K562 (cell line): ENCODE data around the gene RALGAPB. TPM values are rescaled to one million over a fixed set of nuclear protein-coding genes. Genes with fewer than 3 reads are reported as not detected.

Experiments used
- CSDE1 ChIP-seq, 2 experiments: fragments of 450-650 bp; IDR thresholded peaks; 2 replicates each; pipeline ENCODE4 v1.6.1; 2016; ENCODE audit warnings: mild to moderate bottlenecking in 1 of 2
- FOXP1 ChIP-seq: sonication (generic); formaldehyde crosslinking; IDR thresholded peaks from 2 replicates; pipeline ENCODE4 v1.8.0; 2022; ENCODE audit warnings: mild to moderate bottlenecking, missing genetic modification reagents
- GATAD2B ChIP-seq: fragments of 450-650 bp; IDR thresholded peaks from 2 replicates; pipeline ENCODE4 v1.6.1; 2017; ENCODE audit warnings: mild to moderate bottlenecking, borderline replicate concordance
- MED1 ChIP-seq: sonication (generic); formaldehyde crosslinking; IDR thresholded peaks from 2 replicates; pipeline ENCODE4 v1.8.1; 2023; ENCODE audit warnings: missing genetic modification reagents, borderline replicate concordance
- MXI1 ChIP-seq: IDR thresholded peaks from 2 replicates; pipeline ENCODE4 v1.6.1; 2011; ENCODE audit warnings: low read depth, mild to moderate bottlenecking, improper control_type of control experiment, low read length
- NCOR1 ChIP-seq: fragments of 450-650 bp; IDR thresholded peaks from 2 replicates; pipeline ENCODE4 v1.6.1; 2016; ENCODE audit warnings: mild to moderate bottlenecking, moderate library complexity
- NFYB ChIP-seq: IDR thresholded peaks from 2 replicates; pipeline ENCODE4 v1.6.1; 2011; ENCODE audit warnings: mild to moderate bottlenecking, moderate library complexity; ENCODE audit not compliant: insufficient read length; ENCODE audit errors: extremely low read depth
- PHF8 ChIP-seq: fragments of 200-600 bp; sonication (generic); IDR thresholded peaks from 2 replicates; pipeline ENCODE4 v1.6.1; 2012; ENCODE audit warnings: mixed run types, mild to moderate bottlenecking, inconsistent platforms, low read length, moderate library complexity, borderline replicate concordance
- POLR2AphosphoS2 ChIP-seq: IDR thresholded peaks from 2 replicates; pipeline ENCODE4 v1.6.1; 2012; ENCODE audit warnings: low read length, improper control_type of control experiment
- RBFOX2 ChIP-seq: fragments of 200-400 bp; formaldehyde crosslinking; IDR thresholded peaks from 2 replicates; pipeline ENCODE4 v1.6.1; 2017; ENCODE audit warnings: low read depth, mild to moderate bottlenecking, low read length, moderate library complexity
- SMARCA5 ChIP-seq: fragments of 450-650 bp; IDR thresholded peaks from 2 replicates; pipeline ENCODE4 v1.6.1; 2016
- SP2 ChIP-seq: IDR thresholded peaks from 2 replicates; pipeline ENCODE4 v1.6.1; 2011; ENCODE audit warnings: mild to moderate bottlenecking, low read depth, low read length, moderate library complexity; ENCODE audit not compliant: poor library complexity, severe bottlenecking; ENCODE audit errors: extremely low read depth
- TRIM24 ChIP-seq, 2 experiments: fragments of 450-650 bp; IDR thresholded peaks; 2 replicates each; pipeline ENCODE4 v1.6.1; 2016
- ZNF324 ChIP-seq: fragments of 250-450 bp; sonication (Bioruptor Pico); IDR thresholded peaks from 2 replicates; pipeline ENCODE4 v1.4.0; 2020; ENCODE audit warnings: mild to moderate bottlenecking
- ZNF778 ChIP-seq: fragments of 450-650 bp; formaldehyde crosslinking; IDR thresholded peaks from 2 replicates; pipeline ENCODE4 v1.4.0; 2020; ENCODE audit warnings: mild to moderate bottlenecking, moderate library complexity
- polyA plus RNA-seq, 8 experiments: library from polyadenylated mRNA; depleted of rRNA in 4 of 8; stranded (reverse) in 5 of 8; unstranded in 3 of 8; fragments of >200 nt; fragmentation: Nextera tagmentation in 2 of 8; fragmentation: Illumina TruSeq in 1 of 8; extraction: Ambion mirVana in 2 of 8; extraction: Trizol in 1 of 8; gene quantifications; 2 replicates each; pipeline versions ENCODE4 v1.2.1 to v1.2.3, GENCODE V29; 2011 to 2014; ENCODE audit warnings: inconsistent platforms in 1 of 8, missing spikeins in 1 of 8
- total RNA-seq, 7 experiments: library from RNA; depleted of rRNA in 6 of 7; stranded (reverse); fragments of >200 nt in 6 of 7; fragmentation: Illumina TruSeq in 2 of 7; extraction: Trizol in 2 of 7; gene quantifications; 2 replicates each; pipeline versions ENCODE4 v1.2.1 to v1.2.3, GENCODE V29; 2011 to 2021; ENCODE audit warnings: low replicate concordance in 1 of 7
- TF ChIP-seq, protein P1 (sequence below): fragments of 250-450 bp; sonication (Bioruptor Pico); IDR thresholded peaks from 2 replicates; pipeline ENCODE4 v1.4.0; 2020; ENCODE audit warnings: mild to moderate bottlenecking, moderate library complexity, borderline replicate concordance
- TF ChIP-seq, protein P2 (sequence below): fragments of 450-650 bp; IDR thresholded peaks from one replicate; pipeline ENCODE4 v1.6.1; 2018; ENCODE audit warnings: mild to moderate bottlenecking, moderate library complexity; ENCODE audit not compliant: partially characterized antibody
- TF ChIP-seq, protein P3 (sequence below): fragments of 450-650 bp; formaldehyde crosslinking; IDR thresholded peaks from 2 replicates; pipeline ENCODE4 v1.4.0; 2022; ENCODE audit warnings: mild to moderate bottlenecking, moderate library complexity
- TF ChIP-seq, protein P4 (sequence below): fragments of 250-450 bp; sonication (Bioruptor Pico); IDR thresholded peaks from 2 replicates; pipeline ENCODE4 v1.9.0; 2021; ENCODE audit warnings: mild to moderate bottlenecking
- TF ChIP-seq, protein P5 (sequence below): sonication (generic); formaldehyde crosslinking; IDR thresholded peaks from 2 replicates; pipeline ENCODE4 v1.8.0; 2022; ENCODE audit warnings: mild to moderate bottlenecking, missing genetic modification reagents, borderline replicate concordance

The RALGAPB gene
- total and polyA plus RNA-seq, 9 of the 15 experiments (the other 6 are each of a cell fraction or from before 2014, with no cell fraction given) = 4.3 to 25.6 (median 13.6) TPM

DNA sequence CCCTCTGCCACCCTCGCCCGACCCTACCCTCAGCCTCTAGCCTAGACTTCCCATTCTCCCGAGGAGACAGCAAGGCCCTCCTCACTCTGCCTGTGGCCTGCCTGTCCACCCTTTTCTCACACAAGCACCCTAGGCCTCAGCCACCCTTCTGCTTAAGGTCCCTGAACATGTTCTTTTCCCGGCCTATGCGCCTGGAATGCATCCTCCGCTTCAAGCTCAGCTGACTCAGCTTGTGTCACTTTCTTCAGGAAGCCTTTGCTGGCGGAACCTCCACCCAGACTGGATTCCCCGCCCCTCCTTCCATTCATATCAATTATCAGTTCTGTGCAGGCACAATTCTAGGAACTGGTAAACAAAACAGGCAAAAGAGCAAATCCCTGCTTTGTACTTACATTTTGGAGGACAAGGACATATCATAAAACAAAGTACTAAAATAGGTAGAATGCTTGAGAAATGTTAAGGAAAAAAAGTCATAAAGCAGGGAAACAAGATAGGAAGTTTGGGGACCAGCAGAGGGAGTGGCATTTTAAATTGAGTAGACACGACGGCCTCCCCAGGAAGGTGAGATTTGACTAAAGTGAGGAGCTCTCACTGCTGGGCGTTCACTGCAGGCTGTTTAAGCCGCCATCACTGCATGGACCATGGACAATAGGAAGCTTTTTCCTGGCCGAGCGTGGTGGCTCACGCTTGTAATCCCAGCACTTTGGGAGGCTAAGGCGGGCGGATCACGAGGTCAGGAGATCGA lies 19.6 kb upstream of the RALGAPB start (continued):
- TF ChIP-seq, protein P1, sequence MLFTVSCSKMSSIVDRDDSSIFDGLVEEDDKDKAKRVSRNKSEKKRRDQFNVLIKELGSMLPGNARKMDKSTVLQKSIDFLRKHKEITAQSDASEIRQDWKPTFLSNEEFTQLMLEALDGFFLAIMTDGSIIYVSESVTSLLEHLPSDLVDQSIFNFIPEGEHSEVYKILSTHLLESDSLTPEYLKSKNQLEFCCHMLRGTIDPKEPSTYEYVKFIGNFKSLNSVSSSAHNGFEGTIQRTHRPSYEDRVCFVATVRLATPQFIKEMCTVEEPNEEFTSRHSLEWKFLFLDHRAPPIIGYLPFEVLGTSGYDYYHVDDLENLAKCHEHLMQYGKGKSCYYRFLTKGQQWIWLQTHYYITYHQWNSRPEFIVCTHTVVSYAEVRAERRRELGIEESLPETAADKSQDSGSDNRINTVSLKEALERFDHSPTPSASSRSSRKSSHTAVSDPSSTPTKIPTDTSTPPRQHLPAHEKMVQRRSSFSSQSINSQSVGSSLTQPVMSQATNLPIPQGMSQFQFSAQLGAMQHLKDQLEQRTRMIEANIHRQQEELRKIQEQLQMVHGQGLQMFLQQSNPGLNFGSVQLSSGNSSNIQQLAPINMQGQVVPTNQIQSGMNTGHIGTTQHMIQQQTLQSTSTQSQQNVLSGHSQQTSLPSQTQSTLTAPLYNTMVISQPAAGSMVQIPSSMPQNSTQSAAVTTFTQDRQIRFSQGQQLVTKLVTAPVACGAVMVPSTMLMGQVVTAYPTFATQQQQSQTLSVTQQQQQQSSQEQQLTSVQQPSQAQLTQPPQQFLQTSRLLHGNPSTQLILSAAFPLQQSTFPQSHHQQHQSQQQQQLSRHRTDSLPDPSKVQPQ (CRISPR knock-in tag) = no peak
- no peak for TF ChIP-seq RBFOX2
- TF ChIP-seq SMARCA5 = no peak
- no peak for TF ChIP-seq SP2
- no peak for TF ChIP-seq CSDE1 (IDR thresholded peaks at IDR 0.05)
- TF ChIP-seq, protein P2, sequence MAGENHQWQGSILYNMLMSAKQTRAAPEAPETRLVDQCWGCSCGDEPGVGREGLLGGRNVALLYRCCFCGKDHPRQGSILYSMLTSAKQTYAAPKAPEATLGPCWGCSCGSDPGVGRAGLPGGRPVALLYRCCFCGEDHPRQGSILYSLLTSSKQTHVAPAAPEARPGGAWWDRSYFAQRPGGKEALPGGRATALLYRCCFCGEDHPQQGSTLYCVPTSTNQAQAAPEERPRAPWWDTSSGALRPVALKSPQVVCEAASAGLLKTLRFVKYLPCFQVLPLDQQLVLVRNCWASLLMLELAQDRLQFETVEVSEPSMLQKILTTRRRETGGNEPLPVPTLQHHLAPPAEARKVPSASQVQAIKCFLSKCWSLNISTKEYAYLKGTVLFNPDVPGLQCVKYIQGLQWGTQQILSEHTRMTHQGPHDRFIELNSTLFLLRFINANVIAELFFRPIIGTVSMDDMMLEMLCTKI = no peak
- TF ChIP-seq, protein P3, sequence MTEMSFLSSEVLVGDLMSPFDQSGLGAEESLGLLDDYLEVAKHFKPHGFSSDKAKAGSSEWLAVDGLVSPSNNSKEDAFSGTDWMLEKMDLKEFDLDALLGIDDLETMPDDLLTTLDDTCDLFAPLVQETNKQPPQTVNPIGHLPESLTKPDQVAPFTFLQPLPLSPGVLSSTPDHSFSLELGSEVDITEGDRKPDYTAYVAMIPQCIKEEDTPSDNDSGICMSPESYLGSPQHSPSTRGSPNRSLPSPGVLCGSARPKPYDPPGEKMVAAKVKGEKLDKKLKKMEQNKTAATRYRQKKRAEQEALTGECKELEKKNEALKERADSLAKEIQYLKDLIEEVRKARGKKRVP (CRISPR knock-in tag) = no peak
- TF ChIP-seq, protein P4, sequence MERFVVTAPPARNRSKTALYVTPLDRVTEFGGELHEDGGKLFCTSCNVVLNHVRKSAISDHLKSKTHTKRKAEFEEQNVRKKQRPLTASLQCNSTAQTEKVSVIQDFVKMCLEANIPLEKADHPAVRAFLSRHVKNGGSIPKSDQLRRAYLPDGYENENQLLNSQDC = no peak
- no peak for TF ChIP-seq ZNF324
- no peak for TF ChIP-seq MED1 (CRISPR knock-in tag)
- TF ChIP-seq POLR2AphosphoS2 = no peak
- TF ChIP-seq, protein P5, sequence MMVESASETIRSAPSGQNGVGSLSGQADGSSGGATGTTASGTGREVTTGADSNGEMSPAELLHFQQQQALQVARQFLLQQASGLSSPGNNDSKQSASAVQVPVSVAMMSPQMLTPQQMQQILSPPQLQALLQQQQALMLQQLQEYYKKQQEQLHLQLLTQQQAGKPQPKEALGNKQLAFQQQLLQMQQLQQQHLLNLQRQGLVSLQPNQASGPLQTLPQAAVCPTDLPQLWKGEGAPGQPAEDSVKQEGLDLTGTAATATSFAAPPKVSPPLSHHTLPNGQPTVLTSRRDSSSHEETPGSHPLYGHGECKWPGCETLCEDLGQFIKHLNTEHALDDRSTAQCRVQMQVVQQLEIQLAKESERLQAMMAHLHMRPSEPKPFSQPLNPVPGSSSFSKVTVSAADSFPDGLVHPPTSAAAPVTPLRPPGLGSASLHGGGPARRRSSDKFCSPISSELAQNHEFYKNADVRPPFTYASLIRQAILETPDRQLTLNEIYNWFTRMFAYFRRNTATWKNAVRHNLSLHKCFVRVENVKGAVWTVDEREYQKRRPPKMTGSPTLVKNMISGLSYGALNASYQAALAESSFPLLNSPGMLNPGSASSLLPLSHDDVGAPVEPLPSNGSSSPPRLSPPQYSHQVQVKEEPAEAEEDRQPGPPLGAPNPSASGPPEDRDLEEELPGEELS (CRISPR knock-in tag) = no peak
- TF ChIP-seq NCOR1 = peak; percentile 86
- TF ChIP-seq PHF8 = no peak; the same call in 1 of the 2 replicates
- TF ChIP-seq FOXP1 = no peak
- no peak for TF ChIP-seq ZNF778 (CRISPR knock-in tag)
- no peak; the same call in 1 of the 2 replicates for TF ChIP-seq MXI1
- no peak for TF ChIP-seq GATAD2B
- peak in 1 of 2 experiments; percentile 47; a peak in 1 of 4 replicates for TF ChIP-seq TRIM24 (IDR thresholded peaks at IDR 0.05)
- TF ChIP-seq NFYB = no peak
